Loucy (cell line): ENCODE results near the gene LTBP1.

ENCODE experiments used
- EZH2phosphoT487 ChIP-seq: fragments of 200-600 bp; IDR thresholded peaks from 2 replicates; pipeline ENCODE4 v1.6.1; 2018; ENCODE audit warnings: antibody characterized with exemption, mild to moderate bottlenecking, moderate library complexity, borderline replicate concordance
- TF ChIP-seq, protein P1 (sequence below): fragments of 200-600 bp; sonication (generic); conservative IDR thresholded peaks from 2 replicates; pipeline ENCODE4 v1.5.1; 2014; ENCODE audit warnings: mild to moderate bottlenecking, antibody characterized with exemption, low read length

DNA sequence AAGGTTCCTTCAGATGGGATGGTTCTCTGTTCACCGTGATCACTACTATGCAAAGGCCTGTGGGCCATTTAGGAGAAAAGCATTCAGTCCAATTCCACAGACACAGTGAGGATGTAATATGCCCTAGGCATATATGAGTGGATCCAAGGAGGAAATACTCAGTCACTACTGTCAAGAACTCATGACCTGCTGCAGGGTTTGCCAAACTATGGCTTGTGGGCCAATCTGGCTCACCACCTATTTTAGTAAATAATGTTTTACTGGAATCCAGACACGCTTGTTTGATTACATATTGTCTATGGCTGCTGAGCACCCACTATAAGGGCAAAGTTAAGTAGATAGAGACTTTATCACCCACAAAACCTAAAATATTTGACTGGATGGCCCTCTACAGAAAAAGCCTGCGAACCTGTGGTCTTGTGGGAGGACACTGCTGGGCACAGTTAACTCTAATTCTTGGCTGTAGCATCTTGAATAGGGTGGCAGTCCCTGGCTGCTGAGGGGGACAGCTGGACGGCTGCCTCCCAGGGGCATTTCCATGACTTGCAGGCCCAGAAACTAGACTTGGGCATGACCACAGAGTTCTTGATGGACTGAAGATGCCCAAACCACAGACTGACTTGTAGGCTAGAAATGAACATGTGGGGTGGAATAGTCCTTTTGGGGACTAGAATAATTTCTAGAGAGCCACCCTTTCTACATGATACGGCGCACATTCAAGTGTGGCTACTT, 20.6 kb upstream of the LTBP1 start:
- TF ChIP-seq, protein P1, sequence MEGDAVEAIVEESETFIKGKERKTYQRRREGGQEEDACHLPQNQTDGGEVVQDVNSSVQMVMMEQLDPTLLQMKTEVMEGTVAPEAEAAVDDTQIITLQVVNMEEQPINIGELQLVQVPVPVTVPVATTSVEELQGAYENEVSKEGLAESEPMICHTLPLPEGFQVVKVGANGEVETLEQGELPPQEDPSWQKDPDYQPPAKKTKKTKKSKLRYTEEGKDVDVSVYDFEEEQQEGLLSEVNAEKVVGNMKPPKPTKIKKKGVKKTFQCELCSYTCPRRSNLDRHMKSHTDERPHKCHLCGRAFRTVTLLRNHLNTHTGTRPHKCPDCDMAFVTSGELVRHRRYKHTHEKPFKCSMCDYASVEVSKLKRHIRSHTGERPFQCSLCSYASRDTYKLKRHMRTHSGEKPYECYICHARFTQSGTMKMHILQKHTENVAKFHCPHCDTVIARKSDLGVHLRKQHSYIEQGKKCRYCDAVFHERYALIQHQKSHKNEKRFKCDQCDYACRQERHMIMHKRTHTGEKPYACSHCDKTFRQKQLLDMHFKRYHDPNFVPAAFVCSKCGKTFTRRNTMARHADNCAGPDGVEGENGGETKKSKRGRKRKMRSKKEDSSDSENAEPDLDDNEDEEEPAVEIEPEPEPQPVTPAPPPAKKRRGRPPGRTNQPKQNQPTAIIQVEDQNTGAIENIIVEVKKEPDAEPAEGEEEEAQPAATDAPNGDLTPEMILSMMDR: no peak
- no peak for TF ChIP-seq EZH2phosphoT487
